Measurements from ENCODE around the gene MED26. TPM values are rescaled to one million over a fixed set of nuclear protein-coding genes. Genes with fewer than 3 reads are reported as not detected.

MED26 gene
- total and polyA plus RNA-seq, 9 of the 15 experiments (the other 6 are each of a cell fraction or from before 2014, with no cell fraction given), result 0.71 to 15.1 (median 6.2) TPM

DNA sequence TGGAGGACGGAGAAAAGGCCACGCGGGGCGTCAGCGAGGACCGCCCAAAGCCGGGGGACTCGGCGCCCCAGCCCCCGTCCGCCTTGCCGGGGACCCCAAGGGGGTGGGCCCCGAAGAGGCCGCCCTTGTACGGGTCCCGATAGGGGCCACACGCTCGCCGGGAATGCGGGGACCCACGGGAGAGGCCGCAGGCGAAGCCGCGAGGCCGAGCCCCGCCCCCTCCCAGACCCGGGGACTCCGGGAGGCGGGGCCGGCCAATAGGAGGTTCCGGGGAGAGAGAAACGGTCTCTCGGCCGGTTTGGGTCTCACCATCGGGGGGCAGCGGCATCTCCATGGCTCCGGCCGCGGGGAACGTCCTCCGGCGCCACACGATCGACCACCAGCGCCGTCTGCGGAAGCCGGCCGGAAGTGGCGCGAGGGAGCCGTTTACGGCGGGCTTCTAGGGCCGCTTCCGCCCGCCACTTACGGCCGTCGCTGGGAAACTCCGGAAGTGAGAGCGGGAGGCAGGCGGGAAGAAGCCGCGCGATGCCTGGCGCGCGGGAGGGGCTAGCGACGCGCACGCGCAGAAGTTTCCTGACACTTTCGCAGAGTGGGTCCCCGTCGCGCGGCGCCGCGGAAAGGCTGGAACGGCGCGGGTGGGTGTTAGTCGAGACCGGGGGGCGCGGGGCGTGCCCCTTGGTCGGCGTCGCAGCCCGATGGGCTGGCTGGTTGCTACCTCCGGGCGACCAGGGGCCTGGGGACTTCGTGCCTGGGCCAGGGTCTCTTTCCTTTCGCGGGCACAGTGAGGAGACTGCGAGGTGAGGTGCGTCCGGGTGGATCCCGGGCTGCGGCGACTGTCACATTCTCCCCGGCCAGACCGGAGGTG lies 85.7 kb downstream of the MED26 start, which contains the start of gene CHERP (continued):
- TF ChIP-seq, protein P1, sequence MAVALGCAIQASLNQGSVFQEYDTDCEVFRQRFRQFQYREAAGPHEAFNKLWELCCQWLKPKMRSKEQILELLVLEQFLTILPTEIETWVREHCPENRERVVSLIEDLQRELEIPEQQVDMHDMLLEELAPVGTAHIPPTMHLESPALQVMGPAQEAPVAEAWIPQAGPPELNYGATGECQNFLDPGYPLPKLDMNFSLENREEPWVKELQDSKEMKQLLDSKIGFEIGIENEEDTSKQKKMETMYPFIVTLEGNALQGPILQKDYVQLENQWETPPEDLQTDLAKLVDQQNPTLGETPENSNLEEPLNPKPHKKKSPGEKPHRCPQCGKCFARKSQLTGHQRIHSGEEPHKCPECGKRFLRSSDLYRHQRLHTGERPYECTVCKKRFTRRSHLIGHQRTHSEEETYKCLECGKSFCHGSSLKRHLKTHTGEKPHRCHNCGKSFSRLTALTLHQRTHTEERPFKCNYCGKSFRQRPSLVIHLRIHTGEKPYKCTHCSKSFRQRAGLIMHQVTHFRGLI (CRISPR knock-in tag; IDR thresholded peaks at IDR 0.05), result no peak
- TF ChIP-seq SPI1 (IDR thresholded peaks at IDR 0.05; ENCODE audit: borderline replicate concordance, low read depth, low read length) (peak; percentile 32; the same call in 1 of the 2 replicates), CTBP1 (IDR thresholded peaks at IDR 0.05; ENCODE audit: borderline replicate concordance) (peak; percentile 58), XRCC4 (IDR thresholded peaks at IDR 0.05; ENCODE audit: extremely low read depth, insufficient read depth, insufficient read length) (no peak), MBD2 (IDR thresholded peaks at IDR 0.05; ENCODE audit: borderline replicate concordance, low read depth) (peak; percentile 49; the same call in 1 of the 2 replicates), TEAD2 (tag; IDR thresholded peaks at IDR 0.05) (no peak), TAF1 (IDR thresholded peaks at IDR 0.05; ENCODE audit: control insufficient read depth, extremely low read depth, insufficient read depth, low read length, severe bottlenecking) (peak; percentile 79), ETV6 (IDR thresholded peaks at IDR 0.05; ENCODE audit: borderline replicate concordance in 1 of 2, low read depth in 2 of 2, low read length in 1 of 2) (no peak), ETV6 (CRISPR knock-in tag; IDR thresholded peaks at IDR 0.05; ENCODE audit: borderline replicate concordance) (no peak), RCOR1 (IDR thresholded peaks at IDR 0.05; ENCODE audit: borderline replicate concordance in 1 of 2, low read depth in 2 of 2, low read length in 2 of 2) (0 out of 4 replicates have a peak, but pooled peaks of 1 of the 2 experiments have one; percentile 1), ERF (CRISPR knock-in tag; IDR thresholded peaks at IDR 0.05) (no peak), ZNF134 (CRISPR knock-in tag; conservative IDR thresholded peaks at IDR 0.05) (no peak), ELF2 (CRISPR knock-in tag; IDR thresholded peaks at IDR 0.05) (peak; percentile 91), FIP1L1 (IDR thresholded peaks at IDR 0.05; ENCODE audit: low read depth, low read length, poor library complexity, severe bottlenecking) (peak; percentile 70)
- TF ChIP-seq, protein P2, sequence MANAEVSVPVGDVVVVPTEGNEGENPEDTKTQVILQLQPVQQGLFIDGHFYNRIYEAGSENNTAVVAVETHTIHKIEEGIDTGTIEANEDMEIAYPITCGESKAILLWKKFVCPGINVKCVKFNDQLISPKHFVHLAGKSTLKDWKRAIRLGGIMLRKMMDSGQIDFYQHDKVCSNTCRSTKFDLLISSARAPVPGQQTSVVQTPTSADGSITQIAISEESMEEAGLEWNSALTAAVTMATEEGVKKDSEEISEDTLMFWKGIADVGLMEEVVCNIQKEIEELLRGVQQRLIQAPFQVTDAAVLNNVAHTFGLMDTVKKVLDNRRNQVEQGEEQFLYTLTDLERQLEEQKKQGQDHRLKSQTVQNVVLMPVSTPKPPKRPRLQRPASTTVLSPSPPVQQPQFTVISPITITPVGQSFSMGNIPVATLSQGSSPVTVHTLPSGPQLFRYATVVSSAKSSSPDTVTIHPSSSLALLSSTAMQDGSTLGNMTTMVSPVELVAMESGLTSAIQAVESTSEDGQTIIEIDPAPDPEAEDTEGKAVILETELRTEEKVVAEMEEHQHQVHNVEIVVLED (CRISPR knock-in tag; IDR thresholded peaks at IDR 0.05), result no peak
- TF ChIP-seq, protein P3, sequence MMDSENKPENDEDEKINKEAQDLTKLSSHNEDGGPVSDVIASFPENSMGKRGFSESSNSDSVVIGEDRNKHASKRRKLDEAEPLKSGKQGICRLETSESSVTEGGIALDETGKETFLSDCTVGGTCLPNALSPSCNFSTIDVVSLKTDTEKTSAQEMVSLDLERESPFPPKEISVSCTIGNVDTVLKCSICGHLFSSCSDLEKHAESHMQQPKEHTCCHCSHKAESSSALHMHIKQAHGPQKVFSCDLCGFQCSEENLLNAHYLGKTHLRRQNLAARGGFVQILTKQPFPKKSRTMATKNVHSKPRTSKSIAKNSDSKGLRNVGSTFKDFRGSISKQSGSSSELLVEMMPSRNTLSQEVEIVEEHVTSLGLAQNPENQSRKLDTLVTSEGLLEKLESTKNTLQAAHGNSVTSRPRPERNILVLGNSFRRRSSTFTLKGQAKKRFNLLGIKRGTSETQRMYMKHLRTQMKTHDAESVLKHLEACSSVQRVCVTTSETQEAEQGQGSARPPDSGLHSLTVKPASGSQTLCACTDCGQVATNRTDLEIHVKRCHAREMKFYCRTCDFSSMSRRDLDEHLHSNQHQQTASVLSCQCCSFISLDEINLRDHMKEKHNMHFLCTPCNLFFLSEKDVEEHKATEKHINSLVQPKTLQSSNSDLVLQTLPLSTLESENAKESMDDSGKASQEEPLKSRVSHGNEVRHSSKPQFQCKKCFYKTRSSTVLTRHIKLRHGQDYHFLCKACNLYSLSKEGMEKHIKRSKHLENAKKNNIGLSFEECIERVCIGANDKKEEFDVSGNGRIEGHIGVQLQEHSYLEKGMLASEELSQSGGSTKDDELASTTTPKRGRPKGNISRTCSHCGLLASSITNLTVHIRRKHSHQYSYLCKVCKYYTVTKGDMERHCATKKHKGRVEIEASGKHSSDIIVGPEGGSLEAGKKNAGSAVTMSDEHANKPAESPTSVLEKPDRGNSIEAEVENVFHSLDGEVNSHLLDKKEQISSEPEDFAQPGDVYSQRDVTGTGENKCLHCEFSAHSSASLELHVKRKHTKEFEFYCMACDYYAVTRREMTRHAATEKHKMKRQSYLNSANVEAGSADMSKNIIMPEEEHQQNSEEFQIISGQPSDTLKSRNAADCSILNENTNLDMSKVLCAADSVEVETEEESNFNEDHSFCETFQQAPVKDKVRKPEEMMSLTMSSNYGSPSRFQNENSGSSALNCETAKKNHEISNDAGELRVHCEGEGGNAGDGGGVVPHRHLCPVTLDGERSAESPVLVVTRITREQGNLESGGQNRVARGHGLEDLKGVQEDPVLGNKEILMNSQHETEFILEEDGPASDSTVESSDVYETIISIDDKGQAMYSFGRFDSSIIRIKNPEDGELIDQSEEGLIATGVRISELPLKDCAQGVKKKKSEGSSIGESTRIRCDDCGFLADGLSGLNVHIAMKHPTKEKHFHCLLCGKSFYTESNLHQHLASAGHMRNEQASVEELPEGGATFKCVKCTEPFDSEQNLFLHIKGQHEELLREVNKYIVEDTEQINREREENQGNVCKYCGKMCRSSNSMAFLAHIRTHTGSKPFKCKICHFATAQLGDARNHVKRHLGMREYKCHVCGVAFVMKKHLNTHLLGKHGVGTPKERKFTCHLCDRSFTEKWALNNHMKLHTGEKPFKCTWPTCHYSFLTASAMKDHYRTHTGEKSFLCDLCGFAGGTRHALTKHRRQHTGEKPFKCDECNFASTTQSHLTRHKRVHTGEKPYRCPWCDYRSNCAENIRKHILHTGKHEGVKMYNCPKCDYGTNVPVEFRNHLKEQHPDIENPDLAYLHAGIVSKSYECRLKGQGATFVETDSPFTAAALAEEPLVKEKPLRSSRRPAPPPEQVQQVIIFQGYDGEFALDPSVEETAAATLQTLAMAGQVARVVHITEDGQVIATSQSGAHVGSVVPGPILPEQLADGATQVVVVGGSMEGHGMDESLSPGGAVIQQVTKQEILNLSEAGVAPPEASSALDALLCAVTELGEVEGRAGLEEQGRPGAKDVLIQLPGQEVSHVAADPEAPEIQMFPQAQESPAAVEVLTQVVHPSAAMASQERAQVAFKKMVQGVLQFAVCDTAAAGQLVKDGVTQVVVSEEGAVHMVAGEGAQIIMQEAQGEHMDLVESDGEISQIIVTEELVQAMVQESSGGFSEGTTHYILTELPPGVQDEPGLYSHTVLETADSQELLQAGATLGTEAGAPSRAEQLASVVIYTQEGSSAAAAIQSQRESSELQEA (IDR thresholded peaks at IDR 0.05; ENCODE audit: low read depth), result peak; percentile 90

All from K562 (cell line).